ENCODE measurements around the gene LSAMP. TPM values are rescaled to one million over a fixed set of nuclear protein-coding genes. Genes with fewer than 3 reads are reported as not detected.

LSAMP gene
- total and polyA plus RNA-seq, 2 donors (not counting 1 experiment from before 2014, with no cell fraction given) = not detected

DNA sequence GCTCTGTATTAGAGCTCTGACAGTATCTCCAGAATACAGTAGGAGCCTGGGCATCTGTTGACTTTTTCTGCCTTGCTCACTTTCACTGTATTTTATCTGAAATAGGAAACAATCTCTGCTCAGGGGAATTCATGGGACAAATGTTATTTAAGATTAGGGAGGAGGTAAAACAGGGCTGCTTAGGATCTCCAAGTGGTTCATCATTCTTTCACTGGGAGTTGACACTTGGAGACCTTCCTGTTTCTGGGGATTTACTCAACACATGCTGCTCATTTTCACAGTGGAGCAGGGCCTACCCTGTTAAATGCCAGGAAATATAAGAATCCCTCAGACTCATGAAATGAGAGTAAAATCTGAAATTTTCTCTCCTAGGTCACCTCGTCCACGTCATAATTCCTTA lies 636.5 kb downstream of the LSAMP start:
- POLR2A ChIA-PET = no interaction called here
- TF ChIP-seq, protein P1, sequence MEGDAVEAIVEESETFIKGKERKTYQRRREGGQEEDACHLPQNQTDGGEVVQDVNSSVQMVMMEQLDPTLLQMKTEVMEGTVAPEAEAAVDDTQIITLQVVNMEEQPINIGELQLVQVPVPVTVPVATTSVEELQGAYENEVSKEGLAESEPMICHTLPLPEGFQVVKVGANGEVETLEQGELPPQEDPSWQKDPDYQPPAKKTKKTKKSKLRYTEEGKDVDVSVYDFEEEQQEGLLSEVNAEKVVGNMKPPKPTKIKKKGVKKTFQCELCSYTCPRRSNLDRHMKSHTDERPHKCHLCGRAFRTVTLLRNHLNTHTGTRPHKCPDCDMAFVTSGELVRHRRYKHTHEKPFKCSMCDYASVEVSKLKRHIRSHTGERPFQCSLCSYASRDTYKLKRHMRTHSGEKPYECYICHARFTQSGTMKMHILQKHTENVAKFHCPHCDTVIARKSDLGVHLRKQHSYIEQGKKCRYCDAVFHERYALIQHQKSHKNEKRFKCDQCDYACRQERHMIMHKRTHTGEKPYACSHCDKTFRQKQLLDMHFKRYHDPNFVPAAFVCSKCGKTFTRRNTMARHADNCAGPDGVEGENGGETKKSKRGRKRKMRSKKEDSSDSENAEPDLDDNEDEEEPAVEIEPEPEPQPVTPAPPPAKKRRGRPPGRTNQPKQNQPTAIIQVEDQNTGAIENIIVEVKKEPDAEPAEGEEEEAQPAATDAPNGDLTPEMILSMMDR (IDR thresholded peaks at IDR 0.05) = no peak
- no peak for TF ChIP-seq EZH2 (IDR thresholded peaks at IDR 0.05; ENCODE audit: borderline replicate concordance, insufficient read depth, low read depth, low read length, poor library complexity, severe bottlenecking)
- intact Hi-C loops (cut with micrococcal nuclease) = no loop called here
- no peak overlapping the region for H3K27ac Mint-ChIP-seq
- ATAC-seq (ENCODE audit: low read depth) (no peak), DNase-seq (no peak)
- peaks cover 0 to 6% (median 1%) of the 10 kb centered on the region in 4 experiments for H3K27me3 ChIP-seq (replicated peaks in 1 of 4; ENCODE audit: control extremely low read depth in 1 of 4, control insufficient read depth in 3 of 4, insufficient read depth in 4 of 4, low read length in 3 of 4)
- no peak overlapping the region for H3K4me3 ChIP-seq (ENCODE audit: control extremely low read depth in 1 of 5, extremely low read depth in 1 of 5, insufficient read depth in 1 of 5, low read depth in 2 of 5, low read length in 4 of 5)
- no CpG with 5 or more reads among the region's 2 CpGs for WGBS (ENCODE audit: insufficient coverage)
- H3K4me1 Mint-ChIP-seq = no peaks in the 10 kb centered on the region
- CTCF ChIA-PET = interaction anchor here (1.0 to 1.7 kb wide), 3 partner anchors 10 to 591 kb away, joined by 3 to 16 read pairs (median 3); no protein-coding TSS in a partner anchor
- H3K9ac ChIP-seq (ENCODE audit: low read length) = no peak overlapping the region
- no peaks in the 10 kb centered on the region for H3K9me3 ChIP-seq (ENCODE audit: control extremely low read depth in 1 of 3, control insufficient read depth in 2 of 3, insufficient read depth in 1 of 3, low read length in 2 of 3)
- no peaks in the 10 kb centered on the region for H3K36me3 ChIP-seq (replicated peaks in 1 of 2; ENCODE audit: control extremely low read depth in 1 of 2, control insufficient read depth in 1 of 2, extremely low read depth in 1 of 2, insufficient read depth in 2 of 2, low read length in 1 of 2)
- peaks cover 27% of the 10 kb centered on the region for H3K27me3 Mint-ChIP-seq
- H2AFZ ChIP-seq (ENCODE audit: insufficient read depth, low read depth, low read length, poor library complexity, severe bottlenecking) = no peak overlapping the region
- H3K79me2 ChIP-seq (ENCODE audit: control insufficient read depth, insufficient read depth, low read length) = no peaks in the 10 kb centered on the region
- H3K27ac ChIP-seq (ENCODE audit: low read length in 2 of 2) = no peak overlapping the region
- no peak overlapping the region for H3K4me2 ChIP-seq (replicated peaks; ENCODE audit: low read depth, low read length, poor library complexity, severe bottlenecking)
- H3K4me1 ChIP-seq (ENCODE audit: control insufficient read depth in 2 of 2, insufficient read depth in 2 of 2, low read length in 2 of 2) = no peaks in the 10 kb centered on the region
- H3K9me3 Mint-ChIP-seq (ENCODE audit: insufficient read depth) = no peaks in the 10 kb centered on the region
- H3K4me3 Mint-ChIP-seq = no peak overlapping the region
- no peaks in the 10 kb centered on the region for H4K20me1 ChIP-seq (ENCODE audit: control insufficient read depth, insufficient read depth, low read length, poor library complexity, severe bottlenecking)

DNA sequence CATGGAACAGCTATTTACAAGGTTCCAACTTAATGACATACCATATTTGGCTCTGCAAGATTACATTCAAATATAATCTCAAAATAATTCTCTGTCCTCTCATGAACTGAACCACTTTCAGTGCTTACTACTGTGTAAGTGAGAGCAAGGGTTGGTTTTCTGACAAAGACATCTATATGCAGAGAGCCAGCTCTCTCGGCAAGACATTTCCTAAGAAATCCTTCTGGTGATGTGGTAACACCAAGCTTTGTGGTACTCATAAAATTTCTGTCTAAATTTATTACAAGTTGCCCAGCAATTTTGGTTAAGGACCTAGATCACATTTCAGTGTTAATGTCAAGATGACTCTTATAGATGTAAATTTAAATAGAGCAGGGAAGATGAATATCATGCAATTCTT lies 637.0 kb downstream of the LSAMP start:
- no peak for TF ChIP-seq EZH2 (IDR thresholded peaks at IDR 0.05; ENCODE audit: borderline replicate concordance, insufficient read depth, low read depth, low read length, poor library complexity, severe bottlenecking)
- TF ChIP-seq, protein P1 (IDR thresholded peaks at IDR 0.05) = no peak
- Histone ChIP-seq H3K4me1 (ENCODE audit: control insufficient read depth in 2 of 2, insufficient read depth in 2 of 2, low read length in 2 of 2) (no peaks in the 10 kb centered on the region), H4K20me1 (ENCODE audit: control insufficient read depth, insufficient read depth, low read length, poor library complexity, severe bottlenecking) (no peaks in the 10 kb centered on the region), H3K36me3 (replicated peaks in 1 of 2; ENCODE audit: control extremely low read depth in 1 of 2, control insufficient read depth in 1 of 2, extremely low read depth in 1 of 2, insufficient read depth in 2 of 2, low read length in 1 of 2) (no peaks in the 10 kb centered on the region), H2AFZ (ENCODE audit: insufficient read depth, low read depth, low read length, poor library complexity, severe bottlenecking) (no peak overlapping the region), H3K9ac (ENCODE audit: low read length) (no peak overlapping the region), H3K27ac (ENCODE audit: low read length in 2 of 2) (no peak overlapping the region), H3K4me3 (ENCODE audit: control extremely low read depth in 1 of 5, extremely low read depth in 1 of 5, insufficient read depth in 1 of 5, low read depth in 2 of 5, low read length in 4 of 5) (no peak overlapping the region), H3K9me3 (ENCODE audit: control extremely low read depth in 1 of 3, control insufficient read depth in 2 of 3, insufficient read depth in 1 of 3, low read length in 2 of 3) (no peaks in the 10 kb centered on the region), H3K4me2 (replicated peaks; ENCODE audit: low read depth, low read length, poor library complexity, severe bottlenecking) (no peak overlapping the region), H3K27me3 (replicated peaks in 1 of 4; ENCODE audit: control extremely low read depth in 1 of 4, control insufficient read depth in 3 of 4, insufficient read depth in 4 of 4, low read length in 3 of 4) (peaks cover 0 to 6% (median 1%) of the 10 kb centered on the region in 4 experiments), H3K79me2 (ENCODE audit: control insufficient read depth, insufficient read depth, low read length) (no peaks in the 10 kb centered on the region)
- Mint-ChIP-seq H3K4me1 (no peaks in the 10 kb centered on the region), H3K9me3 (ENCODE audit: insufficient read depth) (no peaks in the 10 kb centered on the region), H3K27me3 (peaks cover 31% of the 10 kb centered on the region), H3K4me3 (no peak overlapping the region), H3K27ac (no peak overlapping the region)
- no peak for ATAC-seq (ENCODE audit: low read depth)
- CTCF ChIA-PET = interaction anchor here (1.0 to 1.7 kb wide), 3 partner anchors 10 to 591 kb away, joined by 3 to 16 read pairs (median 3); no protein-coding TSS in a partner anchor
- WGBS (ENCODE audit: insufficient coverage) = no CpG with 5 or more reads among the region's 1 CpG
- DNase-seq = no peak
- POLR2A ChIA-PET = no interaction called here
- intact Hi-C loops (cut with micrococcal nuclease) = no loop called here
